UCSD-AML1 (cell line): ENCODE data around the gene PGM5.

ENCODE experiments used
- DNase-seq: peaks from one replicate; lab custom pipeline; 2025; ENCODE audit not compliant: unreplicated experiment; lab: John Stamatoyannopoulos, UW

PGM5 gene

GRCh38 chr9:68530618-68531017 is 174.2 kb downstream of the PGM5 start:
- no peak for DNase-seq

GRCh38 chr9:68532131-68532530 is 175.7 kb downstream of the PGM5 start:
- DNase-seq, result no peak

- DNase-seq, result no peak
Observed at GRCh38 chr9:68533678-68534077, 177.3 kb downstream of the PGM5 start.

- DNase-seq, result no peak
Observed at GRCh38 chr9:68536876-68537615, 180.6 kb downstream of the PGM5 start.

- DNase-seq, result no peak
Observed at GRCh38 chr9:68537616-68537880, 181.1 kb downstream of the PGM5 start.

GRCh38 chr9:68538200-68538599 is 181.8 kb downstream of the PGM5 start:
- no peak for DNase-seq

- DNase-seq, result no peak
Observed at GRCh38 chr9:68540712-68541535, 184.5 kb downstream of the PGM5 start, which contains the start of gene TMEM252. Gene TMEM252 (minus strand): TSS chr9:68540883. CDS start chr9:68540814, 69 bp downstream.

GRCh38 chr9:68541568-68541967 is 185.2 kb downstream of the PGM5 start:
- no peak for DNase-seq

GRCh38 chr9:68545033-68545705 is 188.8 kb downstream of the PGM5 start:
- no peak for DNase-seq

GRCh38 chr9:68546596-68547390 is 190.4 kb downstream of the PGM5 start:
- DNase-seq, result peak; percentile 17

- no peak for DNase-seq
Observed at GRCh38 chr9:68547417-68547816, 191.0 kb downstream of the PGM5 start.

GRCh38 chr9:68548241-68548640 is 191.8 kb downstream of the PGM5 start:
- no peak for DNase-seq

- DNase-seq, result no peak
Observed at GRCh38 chr9:68551191-68551590, 194.8 kb downstream of the PGM5 start.

- DNase-seq, result no peak
Observed at GRCh38 chr9:68552700-68553476, 196.5 kb downstream of the PGM5 start.

GRCh38 chr9:68555437-68556150 is 199.2 kb downstream of the PGM5 start:
- no peak for DNase-seq

GRCh38 chr9:68558545-68558944 is 202.1 kb downstream of the PGM5 start:
- no peak for DNase-seq

GRCh38 chr9:68560071-68560844 is 203.8 kb downstream of the PGM5 start:
- DNase-seq, result peak; percentile 73

- no peak for DNase-seq
Observed at GRCh38 chr9:68562461-68562860, 206.1 kb downstream of the PGM5 start.

GRCh38 chr9:68567565-68567964 is 211.2 kb downstream of the PGM5 start:
- DNase-seq, result no peak
